NOMO-1 treated with DMSO at 0.1 percent for 48 hours (cell line): ENCODE data around the gene AARS2.
"Not testable (repeated sequence)": the region's sequence is repeated elsewhere in the genome, so short reads cannot be mapped to it uniquely, and the experiment has no call there.

Source experiments
- DNase-seq: peaks from one replicate; lab custom pipeline; 2025; ENCODE audit not compliant: unreplicated experiment; lab: John Stamatoyannopoulos, UW

AARS2 gene

GRCh38 chr6:44332585-44332984 is 19.4 kb upstream of the AARS2 start:
- DNase-seq = no peak

GRCh38 chr6:44329858-44330257 is 16.7 kb upstream of the AARS2 start:
- DNase-seq = no peak

DNA sequence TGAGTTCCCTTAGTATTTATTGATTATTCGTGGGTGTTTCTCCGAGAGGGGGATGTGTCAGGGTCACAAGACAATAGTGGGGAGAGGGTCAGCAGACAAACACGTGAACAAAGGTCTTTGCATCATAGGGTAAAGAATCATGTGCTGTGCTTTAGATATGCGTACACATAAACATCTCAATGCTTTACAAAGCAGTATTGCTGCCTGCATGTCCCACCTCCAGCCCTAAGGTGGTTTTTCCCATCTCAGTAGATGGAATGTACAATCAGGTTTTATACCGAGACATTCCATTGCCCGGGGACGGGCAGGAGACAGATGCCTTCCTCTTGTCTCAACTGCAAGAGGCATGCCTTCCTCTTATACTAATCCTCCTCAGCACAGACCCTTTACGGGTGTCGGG is 15.1 kb upstream of the AARS2 start:
- not testable (repeated sequence) for DNase-seq

DNA sequence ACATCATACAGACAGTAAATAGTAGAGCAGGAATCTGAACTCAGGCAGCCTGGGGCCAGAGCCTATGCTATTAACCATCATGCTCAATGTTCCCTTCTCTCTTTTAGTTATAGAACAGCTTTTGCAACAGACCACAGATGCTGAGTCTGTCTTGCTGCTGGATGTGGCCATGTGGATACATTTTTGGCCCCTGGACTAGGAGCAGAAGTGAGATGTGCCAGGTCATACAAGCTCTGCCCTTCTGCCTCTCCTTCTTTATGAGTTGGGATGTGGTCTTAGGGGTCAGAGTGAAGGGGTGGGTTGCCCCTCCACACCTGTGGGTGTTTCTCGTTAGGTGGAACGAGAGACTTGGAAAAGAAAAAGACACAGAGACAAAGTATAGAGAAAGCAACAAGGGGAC is 14.6 kb upstream of the AARS2 start:
- no peak for DNase-seq

GRCh38 chr6:44327096-44327495 is 13.9 kb upstream of the AARS2 start:
- DNase-seq = no peak

DNA sequence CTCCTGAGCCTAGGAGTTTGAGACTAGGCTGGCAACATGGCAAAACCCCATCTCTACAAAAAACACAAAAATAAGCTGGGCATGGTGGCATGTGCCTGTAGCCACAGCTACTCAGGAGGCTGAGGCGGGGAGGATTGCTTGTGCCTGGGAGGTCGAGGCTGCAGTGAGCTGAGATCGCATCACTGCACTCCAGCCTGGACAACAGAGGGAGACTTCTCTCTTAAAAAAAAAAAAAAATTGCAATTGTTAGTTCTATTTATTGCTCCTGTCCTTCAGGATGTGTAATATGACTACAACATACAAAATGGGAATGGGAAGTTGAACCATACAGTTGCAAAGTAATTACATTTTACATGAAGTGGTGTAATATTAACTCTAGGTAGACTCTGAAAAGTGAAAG is 8.1 kb upstream of the AARS2 start:
- DNase-seq = no peak

DNA sequence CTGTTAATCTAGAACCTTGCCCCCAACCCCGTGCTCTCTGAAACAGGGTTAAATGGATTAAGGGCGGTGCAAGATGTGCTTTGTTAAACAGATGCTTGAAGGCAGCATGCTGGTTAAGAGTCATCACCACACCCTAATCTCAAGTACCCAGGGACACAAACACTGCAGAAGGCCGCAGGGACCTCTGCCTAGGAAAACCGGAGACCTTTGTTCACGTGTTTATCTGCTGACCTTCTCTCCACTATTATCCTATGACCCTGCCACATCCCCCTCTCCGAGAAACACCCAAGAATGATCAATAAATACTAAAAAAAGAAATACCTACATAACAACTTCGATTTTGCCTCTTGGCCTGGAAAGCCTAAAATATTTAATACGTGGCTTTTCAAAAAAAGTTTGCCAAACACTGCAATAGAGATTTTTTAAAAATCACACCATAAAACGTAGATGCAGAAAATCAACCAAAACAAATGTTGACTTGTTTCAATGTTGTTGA is 4.0 kb upstream of the AARS2 start:
- not testable (repeated sequence) for DNase-seq

- no peak for DNase-seq
Observed at GRCh38 chr6:44316481-44316880, 3.3 kb upstream of the AARS2 start.

DNA sequence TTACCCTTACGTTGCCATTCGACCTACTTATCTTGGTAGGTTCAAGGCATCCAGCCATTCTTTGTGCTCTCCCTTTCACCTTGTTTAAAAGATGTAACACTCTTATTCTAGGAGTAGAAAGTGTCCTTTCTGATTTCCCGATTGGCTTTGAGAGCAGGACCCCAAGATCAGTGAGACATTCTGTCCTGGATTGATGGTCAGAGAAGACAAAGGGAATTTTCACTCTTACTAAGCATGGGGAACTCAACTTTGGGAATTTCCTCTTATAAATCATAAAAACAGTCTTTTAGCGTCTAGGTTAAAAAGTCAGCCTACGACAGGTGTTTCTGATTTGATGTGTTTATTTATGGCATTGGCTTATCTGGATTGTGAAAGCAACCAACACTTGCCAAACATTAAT is 2.8 kb upstream of the AARS2 start:
- no peak for DNase-seq

DNA sequence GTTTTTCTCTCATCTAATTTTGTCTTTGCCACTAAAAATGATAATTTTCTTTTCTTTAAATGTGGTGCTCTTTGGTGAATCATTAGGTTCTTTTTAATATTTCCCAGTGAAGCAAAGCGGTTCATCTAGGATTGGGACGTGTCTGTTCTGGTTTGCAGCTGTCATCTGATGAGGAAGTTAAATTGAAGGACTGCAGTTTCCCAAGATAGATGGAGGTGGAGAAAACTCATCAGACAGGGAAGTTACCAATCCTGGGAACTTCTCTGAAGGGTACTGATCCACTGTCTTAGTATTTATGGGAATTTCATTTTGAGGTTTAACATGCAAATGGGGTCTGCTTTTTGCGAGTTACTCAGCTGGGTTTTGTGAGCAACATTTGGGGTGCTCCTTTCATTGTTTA is 2.4 kb upstream of the AARS2 start:
- no peak for DNase-seq

DNA sequence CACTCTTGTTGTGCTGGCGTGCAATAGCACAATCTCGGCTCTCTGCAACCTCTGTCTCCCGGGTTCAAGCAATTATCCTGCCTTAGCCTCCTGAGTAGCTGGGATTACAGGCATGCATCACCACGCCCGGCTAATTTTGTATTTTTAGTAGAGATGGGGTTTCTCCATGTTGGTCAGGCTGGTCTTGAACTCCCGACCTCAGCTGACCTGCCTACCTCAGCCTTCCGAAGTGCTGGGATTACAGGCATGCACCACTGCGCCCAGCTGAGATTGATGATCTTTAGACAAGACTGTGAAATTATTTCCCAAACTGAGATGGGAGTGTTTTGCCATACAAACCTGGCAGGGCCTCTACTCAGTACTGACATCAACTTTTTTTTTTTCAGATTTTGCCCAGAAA is 1.5 kb upstream of the AARS2 start:
- DNase-seq = not testable (repeated sequence)

GRCh38 chr6:44311767-44312166 is 1.4 kb downstream of the AARS2 start:
- no peak for DNase-seq

DNA sequence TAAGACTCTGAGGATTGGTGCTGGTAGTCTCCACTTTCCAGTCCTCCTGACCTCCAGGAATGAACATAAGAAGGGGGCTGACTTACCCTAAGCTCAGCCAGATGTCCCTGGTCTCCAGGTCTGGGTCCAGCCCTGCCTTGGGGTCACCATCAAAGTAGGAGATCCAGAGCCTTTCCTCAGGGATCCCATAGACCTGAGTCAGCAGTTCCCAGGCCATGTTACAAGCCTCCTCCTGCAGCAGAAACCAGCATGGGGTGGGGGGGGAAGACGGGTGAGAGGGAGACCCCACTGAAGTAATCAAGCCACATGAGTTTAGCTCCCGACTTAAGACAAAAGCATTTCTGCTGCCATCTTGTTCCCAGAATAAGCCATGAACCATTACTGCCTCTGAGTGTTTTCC is 1.8 kb downstream of the AARS2 start:
- DNase-seq = no peak

DNA sequence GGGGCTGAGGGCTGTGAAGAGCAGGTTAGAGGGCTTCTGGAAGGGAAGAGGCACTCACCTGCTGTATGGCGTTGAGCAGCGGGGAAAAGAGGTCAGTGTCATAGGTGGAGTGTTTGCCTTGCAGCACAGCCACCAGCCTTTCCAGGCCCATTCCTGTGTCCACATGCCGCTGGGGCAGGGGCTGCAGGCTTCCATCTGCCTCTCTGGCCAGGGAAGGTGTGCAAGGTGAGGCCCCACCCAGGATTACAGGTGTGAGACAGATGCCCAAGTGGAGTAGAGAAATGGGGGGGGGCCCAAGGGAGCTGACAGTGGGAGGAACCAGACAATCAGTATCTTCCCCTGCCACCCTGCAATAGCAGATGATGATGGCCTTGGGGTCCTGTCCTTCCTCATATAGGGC is 2.9 kb downstream of the AARS2 start:
- no peak for DNase-seq

DNA sequence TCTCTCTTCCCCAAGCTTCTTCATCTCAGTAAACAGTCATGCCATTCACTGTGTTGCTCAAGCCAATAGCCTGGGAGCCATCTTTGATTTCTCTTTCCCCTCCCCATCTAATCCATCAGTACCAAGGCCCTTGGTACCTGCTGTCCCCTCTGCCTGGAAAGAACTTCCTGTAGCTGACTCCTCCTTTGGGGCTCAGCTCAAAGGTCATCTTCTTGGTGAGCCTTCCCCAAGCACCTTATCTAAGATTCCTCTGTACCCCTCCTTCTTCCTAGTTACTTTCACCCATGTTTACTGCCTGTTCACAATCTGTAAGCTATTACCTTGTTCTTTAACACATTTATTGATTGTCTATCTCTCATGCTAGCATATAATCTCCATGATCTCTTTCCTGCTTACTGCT is 3.5 kb downstream of the AARS2 start:
- no peak for DNase-seq

- DNase-seq = no peak
Observed at GRCh38 chr6:44309092-44309491, 4.1 kb downstream of the AARS2 start.

GRCh38 chr6:44307217-44307616 is 5.9 kb downstream of the AARS2 start:
- DNase-seq = no peak

GRCh38 chr6:44306710-44307109 is 6.4 kb downstream of the AARS2 start:
- no peak for DNase-seq

DNA sequence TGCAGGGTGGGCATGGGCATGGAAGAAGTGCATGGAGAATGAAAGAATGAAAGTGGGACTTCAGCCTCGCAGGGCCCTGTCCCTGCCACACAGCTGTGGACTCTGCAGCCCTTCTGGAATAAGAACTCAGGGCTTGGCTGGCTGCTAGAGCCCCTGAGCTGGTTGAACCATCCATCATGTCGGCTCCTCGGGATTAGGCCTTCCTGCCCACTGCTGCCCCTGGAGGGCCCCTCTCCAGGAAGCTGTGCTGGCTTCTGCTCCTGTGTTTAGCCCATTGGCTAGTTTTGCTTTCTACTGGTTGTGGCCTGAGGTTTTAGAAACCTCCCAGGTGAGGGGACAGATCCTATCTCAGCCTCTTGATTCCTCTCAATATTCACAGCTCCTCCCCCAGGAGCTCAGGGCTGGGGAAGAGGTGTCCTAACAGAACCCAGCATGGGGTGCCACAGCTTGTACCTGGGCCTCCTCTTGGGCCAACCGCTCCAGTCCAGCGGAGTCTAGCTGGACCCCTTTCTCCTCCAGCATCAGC is 7.9 kb downstream of the AARS2 start:
- no peak for DNase-seq

DNA sequence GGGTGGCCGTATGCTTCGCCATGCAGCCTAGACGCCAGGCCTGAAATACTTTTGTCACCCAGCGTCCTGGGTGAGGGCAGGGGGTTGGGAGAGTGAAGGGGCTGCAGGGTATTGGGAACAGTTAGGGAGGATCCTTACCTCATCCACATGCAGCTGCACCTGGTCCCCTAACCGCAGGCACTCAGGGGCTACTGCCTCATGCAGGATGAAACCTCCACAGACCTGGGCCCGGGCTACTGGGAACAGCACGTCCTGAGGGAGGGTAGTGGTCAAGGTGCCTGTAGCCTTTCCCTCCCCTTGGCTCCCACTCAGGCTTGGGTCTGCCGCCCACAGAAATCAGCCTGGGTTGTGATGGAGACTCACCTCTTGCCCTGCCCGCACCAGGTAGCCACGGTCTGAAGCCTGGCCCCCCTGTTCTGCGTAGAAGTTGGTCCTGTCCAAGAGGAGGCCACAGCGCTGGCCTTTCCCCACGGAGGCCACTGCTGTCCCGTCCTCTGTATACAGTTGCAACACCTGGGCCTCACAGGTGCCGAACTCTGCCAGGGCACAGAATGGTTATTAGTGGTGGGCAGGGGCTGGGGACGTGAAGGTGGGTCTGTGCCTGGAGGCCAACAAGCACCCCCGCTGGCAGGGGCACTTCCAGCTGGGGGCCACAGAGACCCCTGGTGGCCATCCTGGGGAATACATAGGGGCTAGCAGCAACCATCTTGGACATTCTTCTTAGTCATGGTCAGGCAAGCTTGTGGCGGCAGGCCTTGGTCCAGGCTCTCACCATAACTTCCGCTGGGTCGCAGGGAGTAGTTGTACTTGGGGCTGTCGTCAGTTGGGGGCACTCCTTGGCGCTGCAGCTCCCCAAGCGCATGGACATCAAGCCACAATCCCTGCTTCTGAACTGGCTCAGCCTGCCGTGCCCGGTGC is 8.6 kb downstream of the AARS2 start:
- peak; percentile 29 for DNase-seq

DNA sequence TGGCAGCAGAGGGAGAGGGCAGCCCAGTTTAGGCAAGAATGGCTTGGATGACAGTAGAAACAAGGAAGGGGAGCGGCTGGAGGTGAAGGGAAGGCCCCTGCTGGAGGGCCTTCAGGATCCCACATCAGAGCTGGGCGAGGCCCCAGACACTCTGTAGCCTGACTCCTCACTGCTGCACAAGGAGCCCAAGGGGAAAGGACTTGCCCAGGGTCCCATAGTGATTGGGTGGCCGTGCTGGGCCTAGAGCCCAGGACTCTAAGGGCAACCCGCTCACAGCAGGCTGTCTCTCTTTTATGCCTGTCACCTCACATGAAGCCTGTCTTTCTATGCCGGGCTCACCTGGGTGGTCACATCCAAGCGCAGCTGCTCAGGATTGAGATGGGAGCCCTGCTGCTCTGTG is 9.3 kb downstream of the AARS2 start:
- no peak for DNase-seq

- DNase-seq = no peak
Observed at GRCh38 chr6:44302856-44303255, 10.3 kb downstream of the AARS2 start.
